Gastrocnemius medialis (tissue), 4 donors: Measurements from ENCODE around the gene LNX2. TPM values are rescaled to one million over a fixed set of nuclear protein-coding genes. Genes with fewer than 3 reads are reported as not detected.

Experiments
- ATAC-seq, 2 donors: fragments of 150-250 bp; one replicate each; pipeline ENCODE4 v1.9.1; 2016
- DNase-seq, 2 donors: peaks; one replicate each; pipeline ENCODE4 v3.0.0-alpha.2; 2019
- H3K27ac ChIP-seq, 4 donors: fragments of 200-600 bp; sonication (generic); 1 replicate in 1 of 4; 2 replicates in 3 of 4; pipeline ENCODE4 v1.5.1; 2016 to 2018; ENCODE audit warnings: mild to moderate bottlenecking in 2 of 4, moderate library complexity in 1 of 4
- H3K27me3 ChIP-seq, 3 donors: fragments of 200-600 bp; sonication (generic) in 2 of 3; 1 replicate in 1 of 3; 2 replicates in 2 of 3; pipeline versions ENCODE4 v1.5.1 to v1.6.0; 2016 to 2019; ENCODE audit warnings: mild to moderate bottlenecking in 1 of 3, moderate library complexity in 1 of 3
- H3K36me3 ChIP-seq, 2 donors: fragments of 200-600 bp; sonication (generic) in 1 of 2; one replicate each; pipeline ENCODE4 v1.5.1; 2017 to 2018
- H3K4me1 ChIP-seq, 2 donors: fragments of 200-600 bp; sonication (generic) in 1 of 2; one replicate each; pipeline ENCODE4 v1.5.1; 2016 to 2017; ENCODE audit warnings: mild to moderate bottlenecking in 2 of 2
- H3K4me3 ChIP-seq, 4 donors: fragments of 200-600 bp; sonication (generic) in 3 of 4; 1 replicate in 1 of 4; 2 replicates in 3 of 4; pipeline ENCODE4 v1.5.1; 2016 to 2019; ENCODE audit warnings: mild to moderate bottlenecking in 2 of 4
- H3K9me3 ChIP-seq, 3 donors: fragments of 200-600 bp; sonication (generic) in 2 of 3; 1 replicate in 1 of 3; 2 replicates in 2 of 3; pipeline ENCODE4 v1.5.1; 2016 to 2019
- CTCF ChIP-seq, 5 experiments: fragments of 450-650 bp in 3 of 5; fragments of 200-600 bp in 2 of 5; sonication (generic) in 2 of 5; IDR thresholded peaks in 4 of 5; conservative IDR thresholded peaks in 1 of 5; 1 replicate in 4 of 5; 2 replicates in 1 of 5; pipeline ENCODE4 v1.5.1; 2016 to 2019; ENCODE audit warnings: antibody characterized with exemption in 5 of 5, mild to moderate bottlenecking in 3 of 5, moderate library complexity in 3 of 5
- POLR2A ChIP-seq, 2 donors: fragments of 450-650 bp; IDR thresholded peaks; one replicate each; pipeline ENCODE4 v1.6.1; 2017; ENCODE audit warnings: antibody characterized with exemption in 2 of 2, mild to moderate bottlenecking in 2 of 2, moderate library complexity in 2 of 2
- in situ Hi-C, 4 donors: fragments of 200-750 bp; cut with MboI; loops; one replicate each; pipeline versions ENCODE4 v1.15.0 to v1.8.0; 2017; ENCODE audit warnings: low sequenced_read_pairs in 4 of 4
- intact Hi-C: fragments of 100-400 bp; cut with DNase I; formaldehyde crosslinking; loops from one replicate; pipeline ENCODE4 v1.15.1; 2023; ENCODE audit warnings: low total_unique reads
- total RNA-seq, 4 donors: library from RNA; depleted of rRNA; stranded (reverse); fragments of >200 nt; gene quantifications; one replicate each; pipeline versions ENCODE4 v1.1.0 to v1.2.3, GENCODE V29; 2016

Gene LNX2
- total RNA-seq, 4 donors from 2014 or later: 5.0 to 7.1 (median 6.2) TPM

DNA sequence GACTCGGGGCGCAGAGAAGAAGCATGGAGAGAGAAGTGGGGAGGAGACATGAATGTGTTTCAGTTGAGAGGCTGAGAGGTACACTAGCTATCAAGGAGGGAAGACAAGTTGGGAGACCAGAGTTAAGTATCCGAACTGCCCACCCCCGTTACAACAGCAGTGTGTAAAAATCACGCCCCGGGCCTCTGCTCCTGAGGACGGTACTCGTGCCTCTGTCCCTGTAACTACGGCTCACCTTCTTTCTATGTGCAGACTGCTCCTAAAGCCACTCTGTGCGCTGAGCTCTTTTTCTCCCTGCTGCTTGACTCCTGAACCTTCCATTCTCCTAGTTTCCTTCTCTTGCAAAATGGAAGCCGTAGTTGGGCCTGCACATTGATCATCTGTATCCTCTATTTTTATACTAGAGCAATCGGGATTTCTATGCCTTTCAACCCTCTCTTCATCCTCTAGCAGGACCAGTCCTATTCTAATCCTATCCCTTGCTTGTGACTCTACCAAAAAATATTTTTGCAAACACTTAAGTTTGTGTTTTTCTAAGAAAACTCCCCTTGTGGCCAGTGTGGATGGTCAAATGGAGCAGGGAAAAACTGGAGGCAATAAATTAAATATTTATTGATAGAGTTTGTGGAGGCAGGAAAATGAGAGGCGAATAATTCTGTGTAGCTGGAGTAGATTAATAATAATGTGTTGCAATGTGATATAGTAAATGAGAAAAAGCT is 1.9 kb upstream of the LNX2 start:
- Histone ChIP-seq H3K27ac (peak overlapping the region; percentile 95 to 100 (median 99)), H3K4me1 (peaks cover 30 to 36% of the 10 kb centered on the region in 2 donors), H3K36me3 (peaks cover 0 to 14% of the 10 kb centered on the region in 2 donors), H3K4me3 (peak overlapping the region; percentile 69 to 98 (median 90)), H3K9me3 (no peaks in the 10 kb centered on the region), H3K27me3 (no peaks in the 10 kb centered on the region)
- intact Hi-C loops: loop anchor here (5.0 to 10.0 kb wide), 2 partner anchors 447 to 515 kb away; partner anchors contain the start of genes PAN3 and USP12
- in situ Hi-C loops: loop anchor here in 3 of 4 donors (25.0 kb wide), 4 partner anchors 185 to 460 kb away; partner anchors contain the start of genes RASL11A (in 3 of the 3), RPL21 (in 3 of the 3), GTF3A (in 2 of the 3) and USP12 (in 1 of the 3)
- DNase-seq: no peak
- no peak for ATAC-seq
- TF ChIP-seq CTCF (IDR thresholded peaks at IDR 0.05 in 4 of 5, conservative IDR thresholded peaks at IDR 0.05 in 1 of 5) (peak in 1 of 5 experiments; percentile 20), POLR2A (IDR thresholded peaks at IDR 0.05) (no peak)

GRCh38 chr13:27621366-27622101 is 1.2 kb upstream of the LNX2 start, which contains the start of gene POLR1D:
Gene POLR1D (plus strand): TSS chr13:27621892. CDS start chr13:27621984, 92 bp downstream.
- Histone ChIP-seq H3K27ac (peak within 1 kb of the TSS; percentile 95 to 100 (median 99)), H3K9me3 (no peaks in the 10 kb centered on the region), H3K36me3 (peaks cover 0 to 14% of the 10 kb centered on the region in 2 donors), H3K4me3 (peak within 1 kb of the TSS; percentile 69 to 98 (median 90)), H3K4me1 (peaks cover 30 to 43% of the 10 kb centered on the region in 2 donors), H3K27me3 (no peaks in the 10 kb centered on the region)
- TF ChIP-seq POLR2A (IDR thresholded peaks at IDR 0.05): peak; percentile 80
- no peak for TF ChIP-seq CTCF (IDR thresholded peaks at IDR 0.05 in 4 of 5, conservative IDR thresholded peaks at IDR 0.05 in 1 of 5)
- DNase-seq: peak; percentile 71 to 82
- in situ Hi-C loops: loop anchor here in 3 of 4 donors (25.0 kb wide), 4 partner anchors 184 to 459 kb away; partner anchors contain the start of genes RASL11A (in 3 of the 3), RPL21 (in 3 of the 3), GTF3A (in 2 of the 3) and USP12 (in 1 of the 3)
- peak; percentile 69 to 73 for ATAC-seq
- intact Hi-C loops: loop anchor here (1.0 to 10.0 kb wide), 5 partner anchors 46 to 516 kb away; partner anchors contain the start of genes GTF3A, PAN3, RPL21 and USP12

- in situ Hi-C loops (loop anchor here in 3 of 4 donors (25.0 kb wide), 4 partner anchors 184 to 459 kb away; partner anchors contain the start of genes RASL11A (in 3 of the 3), RPL21 (in 3 of the 3), GTF3A (in 2 of the 3) and USP12 (in 1 of the 3)), intact Hi-C loops (loop anchor here (1.0 to 10.0 kb wide), 5 partner anchors 46 to 516 kb away; partner anchors contain the start of genes GTF3A, PAN3, RPL21 and USP12)
- Histone ChIP-seq H3K4me3 (peak overlapping the region; percentile 69 to 98 (median 90)), H3K27me3 (no peaks in the 10 kb centered on the region), H3K36me3 (peaks cover 0 to 14% of the 10 kb centered on the region in 2 donors), H3K4me1 (peaks cover 30 to 44% of the 10 kb centered on the region in 2 donors), H3K9me3 (no peaks in the 10 kb centered on the region), H3K27ac (peak overlapping the region; percentile 95 to 100 (median 99))
- ATAC-seq (peak in 1 of 2 donors; percentile 19), DNase-seq (no peak)
- TF ChIP-seq POLR2A (IDR thresholded peaks at IDR 0.05): no peak
- no peak for TF ChIP-seq CTCF (IDR thresholded peaks at IDR 0.05 in 4 of 5, conservative IDR thresholded peaks at IDR 0.05 in 1 of 5)
Measured at GRCh38 chr13:27621116-27621365, 712 bp upstream of the LNX2 start.

DNA sequence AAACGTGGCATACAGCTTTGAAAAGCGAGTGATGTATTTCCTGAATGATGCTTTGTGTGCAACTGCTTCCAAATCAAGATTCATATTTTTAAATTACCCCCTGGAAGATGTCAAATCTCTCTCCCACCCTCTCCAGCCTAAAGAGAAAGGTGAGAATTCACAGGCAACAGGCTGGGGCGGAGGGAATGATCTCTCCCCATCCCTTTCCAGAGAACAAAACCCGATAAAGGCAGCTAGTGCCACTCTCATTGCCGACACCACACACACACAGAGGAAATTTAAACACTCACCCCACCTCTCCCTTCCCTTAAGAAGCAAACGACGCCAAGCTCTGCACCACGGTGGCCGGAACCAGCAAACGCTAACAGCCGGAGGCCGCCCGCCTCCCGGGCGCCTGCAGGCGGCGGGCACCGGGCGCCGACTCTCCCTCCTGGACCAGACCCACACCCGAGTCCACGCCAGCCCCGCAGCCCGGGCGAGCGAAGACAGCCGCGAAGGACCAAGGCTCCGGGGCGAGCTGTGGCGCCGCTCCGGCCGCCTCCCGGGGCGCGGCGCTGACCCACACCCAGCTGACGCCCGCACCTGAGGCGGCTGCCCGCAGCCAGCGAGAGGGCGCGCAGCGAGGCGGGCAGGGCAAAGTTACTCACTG is 477 bp downstream of the LNX2 start:
- Histone ChIP-seq H3K36me3 (peaks cover 0 to 14% of the 10 kb centered on the region in 2 donors), H3K9me3 (no peaks in the 10 kb centered on the region), H3K4me1 (peaks cover 30 to 44% of the 10 kb centered on the region in 2 donors), H3K27me3 (no peaks in the 10 kb centered on the region), H3K27ac (peak overlapping the region; percentile 95 to 100 (median 99)), H3K4me3 (peak overlapping the region; percentile 69 to 98 (median 90))
- intact Hi-C loops: loop anchor here (1.0 to 10.0 kb wide), 5 partner anchors 170 to 517 kb away; partner anchors contain the start of genes GTF3A, MTIF3, PAN3 and RPL21
- in situ Hi-C loops: loop anchor here in 3 of 4 donors (25.0 kb wide), 4 partner anchors 183 to 458 kb away; partner anchors contain the start of genes RASL11A (in 3 of the 3), RPL21 (in 3 of the 3), GTF3A (in 2 of the 3) and USP12 (in 1 of the 3)
- TF ChIP-seq CTCF (IDR thresholded peaks at IDR 0.05 in 4 of 5, conservative IDR thresholded peaks at IDR 0.05 in 1 of 5) (peak; percentile 15 to 69 (median 52)), POLR2A (IDR thresholded peaks at IDR 0.05) (no peak)
- ATAC-seq: peak; percentile 48 to 51
- peak; percentile 20 to 52 for DNase-seq
